AG09309 (cell line): ENCODE measurements around the gene PAM.

ENCODE experiments used
- DNase-seq: peaks from one replicate; pipeline ENCODE4 v3.0.0-alpha.2; 2010; ENCODE audit warnings: low read depth
- H3K4me3 ChIP-seq: 2 replicates; pipeline ENCODE4 v1.5.1; 2011; ENCODE audit warnings: mild to moderate bottlenecking, low read depth, low read length, moderate library complexity; ENCODE audit not compliant: control insufficient read depth
- TF ChIP-seq, protein P1 (sequence below): IDR thresholded peaks from 2 replicates; pipeline ENCODE4 v1.5.1; 2011; ENCODE audit warnings: mild to moderate bottlenecking, low read depth, low read length, inconsistent platforms; ENCODE audit not compliant: insufficient read depth, control insufficient read depth; ENCODE audit errors: missing control alignments

PAM gene

DNA sequence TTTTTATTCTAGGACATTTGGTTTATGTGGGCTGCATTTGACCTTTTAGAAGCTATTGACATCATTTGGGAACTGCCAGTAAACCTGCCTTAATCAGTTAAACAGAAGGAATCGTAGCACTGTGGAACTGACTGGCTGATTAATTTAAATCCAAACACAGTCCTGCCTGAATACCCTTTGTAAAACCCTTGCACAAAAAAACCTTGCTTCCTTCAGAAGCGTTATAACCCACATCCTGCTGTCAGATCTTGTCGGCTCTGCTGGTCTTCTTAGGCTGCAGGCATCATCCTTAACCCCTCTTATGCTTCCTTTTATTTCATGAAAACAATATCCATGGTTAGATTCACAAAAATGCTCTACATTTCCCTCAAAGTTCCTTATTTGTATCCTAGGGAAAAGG, 46.3 kb downstream of the PAM start:
- no peak overlapping the region for H3K4me3 ChIP-seq
- TF ChIP-seq, protein P1, sequence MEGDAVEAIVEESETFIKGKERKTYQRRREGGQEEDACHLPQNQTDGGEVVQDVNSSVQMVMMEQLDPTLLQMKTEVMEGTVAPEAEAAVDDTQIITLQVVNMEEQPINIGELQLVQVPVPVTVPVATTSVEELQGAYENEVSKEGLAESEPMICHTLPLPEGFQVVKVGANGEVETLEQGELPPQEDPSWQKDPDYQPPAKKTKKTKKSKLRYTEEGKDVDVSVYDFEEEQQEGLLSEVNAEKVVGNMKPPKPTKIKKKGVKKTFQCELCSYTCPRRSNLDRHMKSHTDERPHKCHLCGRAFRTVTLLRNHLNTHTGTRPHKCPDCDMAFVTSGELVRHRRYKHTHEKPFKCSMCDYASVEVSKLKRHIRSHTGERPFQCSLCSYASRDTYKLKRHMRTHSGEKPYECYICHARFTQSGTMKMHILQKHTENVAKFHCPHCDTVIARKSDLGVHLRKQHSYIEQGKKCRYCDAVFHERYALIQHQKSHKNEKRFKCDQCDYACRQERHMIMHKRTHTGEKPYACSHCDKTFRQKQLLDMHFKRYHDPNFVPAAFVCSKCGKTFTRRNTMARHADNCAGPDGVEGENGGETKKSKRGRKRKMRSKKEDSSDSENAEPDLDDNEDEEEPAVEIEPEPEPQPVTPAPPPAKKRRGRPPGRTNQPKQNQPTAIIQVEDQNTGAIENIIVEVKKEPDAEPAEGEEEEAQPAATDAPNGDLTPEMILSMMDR: no peak
- DNase-seq: no peak

DNA sequence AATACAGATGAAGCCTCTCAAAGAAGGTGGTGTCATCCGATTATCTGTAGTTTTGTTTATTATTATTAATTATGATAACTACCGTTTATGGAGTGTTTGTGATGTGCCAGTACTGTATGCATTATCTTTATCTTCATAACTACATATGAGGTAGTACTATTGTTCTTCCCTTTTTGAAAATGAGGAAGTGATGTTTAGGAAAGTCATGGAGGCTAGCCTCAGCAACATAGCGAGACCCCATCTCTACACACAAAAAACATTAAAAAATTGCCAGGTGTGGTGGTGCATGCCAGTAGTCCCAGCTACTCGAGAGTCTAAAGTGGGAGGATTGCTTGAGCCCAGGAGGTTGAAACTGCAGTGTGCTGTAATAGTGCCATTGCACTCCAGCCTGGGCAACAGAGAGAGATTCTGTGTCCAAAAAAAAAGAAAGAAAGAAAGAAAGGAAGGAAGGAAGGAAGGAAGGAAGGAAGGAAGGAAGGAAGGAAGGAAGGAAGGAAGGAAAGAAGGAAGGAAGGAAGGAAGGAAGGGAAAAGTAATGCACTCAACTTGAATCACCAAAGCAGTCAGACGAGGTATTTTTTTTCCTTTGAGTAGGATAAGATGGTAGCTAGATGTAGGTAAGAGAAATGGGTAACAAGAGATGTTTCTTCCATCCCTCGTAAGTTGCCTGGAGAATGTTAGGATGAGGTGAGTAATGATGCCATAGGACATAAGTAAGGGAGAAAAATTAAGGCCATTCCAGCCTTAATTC, 47.8 kb downstream of the PAM start:
- TF ChIP-seq, protein P1: no peak
- DNase-seq: no peak
- no peak overlapping the region for H3K4me3 ChIP-seq

DNA sequence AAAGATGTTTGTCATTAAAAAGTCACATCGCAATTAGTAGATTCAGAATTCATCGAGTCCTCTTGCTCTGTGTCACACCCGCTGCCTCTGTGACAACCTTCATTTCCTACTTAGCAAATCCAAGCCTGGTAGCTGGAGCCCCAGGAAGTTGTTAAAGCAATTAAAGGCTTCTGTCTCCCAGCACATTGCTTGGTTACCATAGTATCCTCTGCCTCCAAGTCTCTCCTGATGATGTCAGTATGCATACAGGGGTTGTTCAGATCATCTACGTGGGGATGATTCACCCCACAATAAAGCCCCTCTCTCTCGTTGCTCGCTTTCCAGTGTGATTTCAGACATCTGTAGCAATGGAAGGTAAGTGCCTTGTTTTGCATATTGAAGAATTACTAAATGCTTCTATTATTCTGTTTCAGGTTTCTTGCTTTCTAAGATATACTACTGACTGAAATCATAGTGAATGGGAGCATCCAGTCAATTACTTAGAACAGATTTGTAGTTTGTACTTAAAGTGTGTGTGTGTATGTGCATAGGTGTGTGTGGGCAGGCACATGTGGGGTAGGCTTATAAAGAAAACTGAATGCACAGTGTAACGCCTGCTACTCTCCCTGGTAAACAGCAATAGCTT, 52.9 kb downstream of the PAM start:
- DNase-seq: no peak
- no peak overlapping the region for H3K4me3 ChIP-seq
- TF ChIP-seq, protein P1: no peak

DNA sequence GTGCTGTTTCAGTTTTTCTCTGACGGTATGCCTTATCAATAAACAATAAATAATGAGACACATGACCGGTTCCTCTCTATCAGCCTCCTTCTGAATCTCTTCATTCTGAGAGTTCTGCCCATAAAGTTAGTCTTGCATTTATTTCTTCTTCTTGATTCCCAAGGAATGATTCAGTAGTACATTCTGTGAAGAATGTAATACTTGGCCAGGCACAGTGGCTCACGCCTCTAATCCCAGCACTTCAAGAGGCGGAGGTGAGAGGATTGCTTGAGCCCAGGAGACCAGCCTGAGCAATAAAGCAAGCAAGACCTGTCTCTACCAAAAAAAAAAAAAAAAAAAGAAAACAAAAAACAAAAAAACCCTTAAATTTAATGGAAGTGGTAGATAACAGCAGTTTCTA, 53.9 kb downstream of the PAM start:
- DNase-seq: no peak
- no peak overlapping the region for H3K4me3 ChIP-seq
- TF ChIP-seq, protein P1: no peak

DNA sequence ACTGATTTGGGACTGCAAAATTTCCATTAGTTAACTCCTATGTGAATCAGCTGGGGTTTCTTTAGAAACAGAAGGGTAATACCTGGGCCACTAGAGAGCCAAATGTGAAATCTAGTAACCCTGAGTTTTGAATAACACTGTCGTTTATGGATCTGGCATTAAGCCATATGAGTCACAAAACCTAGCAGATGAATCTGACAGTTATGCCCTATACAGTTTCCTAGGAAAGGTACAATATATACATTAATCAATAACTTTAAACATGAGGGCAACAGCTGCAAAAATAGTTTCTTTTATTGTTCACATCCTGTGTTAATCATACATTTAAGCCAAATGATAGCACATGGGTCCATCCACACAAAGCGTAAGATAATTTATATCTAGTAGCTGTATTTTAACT, 56.9 kb downstream of the PAM start:
- TF ChIP-seq, protein P1: no peak
- no peak for DNase-seq
- H3K4me3 ChIP-seq: no peak overlapping the region

DNA sequence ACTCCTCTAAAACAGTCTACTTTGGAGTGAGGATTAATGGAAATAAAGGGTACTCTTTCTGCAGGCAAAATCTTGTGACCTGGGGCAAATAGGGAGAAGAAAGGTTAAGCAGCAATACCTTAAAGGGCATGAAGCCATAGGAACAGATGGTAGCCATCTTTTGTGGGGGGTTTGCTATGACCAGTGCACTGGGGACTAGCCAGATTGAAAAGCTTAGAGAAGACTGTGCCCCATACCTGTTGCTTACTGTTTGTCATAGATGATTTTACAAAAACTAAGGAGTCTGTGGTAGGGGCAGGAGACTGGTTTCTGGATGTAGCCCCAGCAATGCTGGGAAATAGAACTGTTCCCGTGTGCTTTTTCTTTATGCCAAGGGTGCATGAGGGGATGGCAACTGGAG, 58.6 kb downstream of the PAM start:
- TF ChIP-seq, protein P1: no peak
- DNase-seq: no peak
- no peak overlapping the region for H3K4me3 ChIP-seq
